Stimulated activated naive CD4-positive, alpha-beta T cell (primary cell): Measurements from ENCODE around the gene SLC16A4.
"Not testable (repeated sequence)": the region's sequence is repeated elsewhere in the genome, so short reads cannot be mapped to it uniquely, and the experiment has no call there.

Experiments used
- DNase-seq, 6 experiments: peaks; one replicate each; lab custom pipeline; 2025; lab: John Stamatoyannopoulos, UW

The SLC16A4 gene

DNA sequence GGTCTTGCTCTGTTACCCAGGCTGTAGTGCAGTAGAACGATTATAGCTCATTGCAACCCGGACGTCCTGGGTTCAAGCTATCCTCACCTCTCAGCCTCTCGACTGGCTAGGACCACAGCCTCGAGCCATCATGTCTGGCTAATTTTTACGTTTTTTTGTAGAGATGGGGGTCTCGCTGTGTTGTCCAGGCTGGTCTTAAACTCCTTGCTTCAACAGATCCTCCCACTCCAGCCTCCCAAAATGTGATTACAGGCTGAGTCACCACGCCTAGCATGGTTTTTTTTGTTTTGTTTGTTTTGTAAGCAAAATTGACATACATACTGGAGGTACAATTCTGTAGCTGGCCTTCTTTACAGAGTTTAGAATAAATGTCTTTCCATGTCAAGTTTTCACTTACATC, 17.7 kb upstream of the SLC16A4 start:
- no peak for DNase-seq

DNA sequence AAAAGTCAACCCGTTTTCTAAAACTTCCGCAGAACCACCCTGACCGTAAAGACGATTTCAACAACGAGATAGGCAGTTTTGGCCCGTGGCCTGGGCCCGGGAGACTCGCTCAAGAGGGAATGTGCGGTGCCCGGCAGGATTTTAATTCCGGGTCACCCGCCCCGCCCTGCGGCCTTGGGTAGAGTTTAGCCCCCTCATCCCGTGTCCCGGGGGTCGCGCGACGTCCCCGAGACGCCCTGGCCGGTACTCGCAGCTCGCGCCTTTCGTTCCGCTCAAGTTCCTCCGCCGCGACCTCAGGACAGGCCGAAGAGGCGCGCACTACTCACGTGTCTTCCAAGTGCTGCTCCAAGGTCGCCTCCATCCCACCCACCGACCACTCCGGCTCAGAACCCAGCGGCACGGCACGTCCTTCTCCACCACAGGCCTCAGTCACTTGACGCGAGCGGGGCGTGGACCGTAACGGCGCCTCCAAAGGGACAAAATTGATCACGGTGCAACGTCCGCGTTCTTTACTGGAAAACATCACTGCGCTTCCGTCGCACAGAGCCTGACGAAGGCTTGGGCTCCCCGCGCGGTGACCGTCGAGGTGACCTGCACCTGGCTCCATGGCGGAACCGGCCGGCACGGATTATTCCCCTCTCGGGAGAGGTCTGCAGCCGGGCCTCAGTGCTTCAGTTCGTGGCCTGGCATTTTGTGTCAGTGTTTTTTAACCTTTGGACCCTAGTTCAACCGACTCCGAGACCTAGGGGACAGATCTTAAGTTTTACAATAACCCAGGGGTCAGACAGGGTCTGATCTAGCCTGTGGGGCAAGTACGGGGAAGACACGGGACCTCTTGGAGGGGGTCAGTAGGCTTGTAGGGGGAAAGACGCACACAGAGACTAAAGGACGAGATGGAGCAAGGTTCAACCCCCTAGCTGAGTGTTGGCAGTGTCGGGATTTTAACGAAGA, 16.7 kb upstream of the SLC16A4 start, which contains the start of gene LAMTOR5:
LAMTOR5 (minus strand) TSS at position 435 of the 951 bp plus-strand sequence; CDS start at position 361, 74 bp downstream.
- peak; percentile 79 to 93 (median 86) for DNase-seq

DNA sequence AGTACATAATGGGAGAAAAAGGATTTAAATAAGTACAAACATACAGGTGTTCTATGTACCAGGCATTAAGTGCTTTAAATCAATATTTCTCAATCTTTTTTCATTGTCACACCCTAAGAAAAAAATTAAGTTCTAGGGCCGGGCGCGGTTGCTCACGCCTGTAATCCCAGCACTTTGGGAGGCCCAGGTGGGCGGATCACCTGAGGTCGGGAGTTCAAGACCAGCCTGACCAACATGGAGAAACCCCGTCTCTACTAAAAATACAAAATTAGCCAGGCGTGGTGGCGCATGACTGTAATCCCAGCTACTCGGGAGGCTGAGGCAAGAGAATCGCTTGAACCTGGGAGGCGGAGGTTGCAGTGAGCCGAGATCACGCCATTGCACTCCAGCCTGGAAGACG, 15.6 kb upstream of the SLC16A4 start:
- DNase-seq, result not testable (repeated sequence)

- no peak for DNase-seq
These were observed 13.6 kb upstream of the SLC16A4 start for GRCh38 chr1:110404401-110404800.

- DNase-seq, result no peak
These were observed 13.0 kb upstream of the SLC16A4 start for GRCh38 chr1:110403805-110404204.

- not testable (repeated sequence) for DNase-seq
These were observed 5.6 kb upstream of the SLC16A4 start for GRCh38 chr1:110396259-110396958.

GRCh38 chr1:110394493-110394820, 3.6 kb upstream of the SLC16A4 start:
- DNase-seq, result no peak

DNA sequence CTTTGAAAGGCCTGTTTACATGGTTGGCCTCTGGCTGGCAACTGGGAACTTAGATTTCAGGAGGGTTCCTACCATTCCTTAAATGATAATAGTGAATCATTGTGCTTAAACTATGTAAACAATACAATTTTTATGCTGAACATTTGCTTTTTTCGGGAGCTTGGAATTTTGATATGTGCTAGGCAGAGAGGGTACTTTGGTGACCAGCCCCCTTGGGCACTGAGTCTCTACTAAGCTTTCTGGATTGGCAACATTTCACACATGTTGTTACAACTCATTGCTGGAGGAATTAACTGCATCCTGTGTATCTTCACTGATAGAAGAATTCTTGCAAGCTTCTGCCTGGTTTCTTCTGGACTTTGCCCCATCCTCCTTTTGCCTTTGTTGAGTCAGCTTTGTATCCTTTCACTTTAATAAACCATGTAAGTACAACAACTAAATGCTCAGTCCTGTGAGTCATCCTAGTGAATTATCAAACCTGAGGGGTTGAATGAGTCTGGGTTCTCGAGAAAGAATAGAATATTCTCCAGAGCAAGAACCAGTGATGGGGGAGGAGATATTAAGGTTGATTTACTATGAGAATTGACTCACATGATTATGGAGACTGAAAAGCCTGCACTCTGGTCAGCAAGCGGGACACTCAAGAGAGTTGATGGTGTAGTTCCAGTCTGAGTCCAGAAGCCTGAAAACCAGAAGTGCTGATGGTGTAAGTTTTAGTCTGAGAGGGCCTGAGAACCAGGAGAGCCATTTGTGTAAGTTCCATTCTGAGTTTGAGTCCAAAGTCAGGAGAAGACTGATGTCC, 3.1 kb upstream of the SLC16A4 start:
- no peak for DNase-seq

DNA sequence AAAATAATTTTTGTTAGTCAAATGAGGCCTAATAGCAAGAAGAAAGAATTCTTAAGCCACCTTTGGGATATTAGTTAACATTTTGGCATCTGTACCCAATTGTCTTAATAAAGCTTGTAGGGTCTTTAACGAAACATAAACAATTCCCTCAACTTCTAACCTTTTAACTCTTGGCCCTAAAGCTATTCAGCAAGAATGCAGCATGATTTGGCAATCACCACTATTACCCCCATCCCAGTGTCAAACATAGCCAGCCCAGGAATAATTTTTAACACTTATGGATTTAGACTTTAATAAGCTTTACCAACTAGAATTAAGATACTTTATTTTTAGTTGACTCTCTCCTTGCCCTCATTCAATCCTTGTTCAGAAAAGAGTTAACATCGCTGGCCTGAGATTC, 2.5 kb upstream of the SLC16A4 start:
- DNase-seq, result no peak

- DNase-seq, result no peak
These were observed 730 bp downstream of the SLC16A4 start for GRCh38 chr1:110390096-110390495.

DNA sequence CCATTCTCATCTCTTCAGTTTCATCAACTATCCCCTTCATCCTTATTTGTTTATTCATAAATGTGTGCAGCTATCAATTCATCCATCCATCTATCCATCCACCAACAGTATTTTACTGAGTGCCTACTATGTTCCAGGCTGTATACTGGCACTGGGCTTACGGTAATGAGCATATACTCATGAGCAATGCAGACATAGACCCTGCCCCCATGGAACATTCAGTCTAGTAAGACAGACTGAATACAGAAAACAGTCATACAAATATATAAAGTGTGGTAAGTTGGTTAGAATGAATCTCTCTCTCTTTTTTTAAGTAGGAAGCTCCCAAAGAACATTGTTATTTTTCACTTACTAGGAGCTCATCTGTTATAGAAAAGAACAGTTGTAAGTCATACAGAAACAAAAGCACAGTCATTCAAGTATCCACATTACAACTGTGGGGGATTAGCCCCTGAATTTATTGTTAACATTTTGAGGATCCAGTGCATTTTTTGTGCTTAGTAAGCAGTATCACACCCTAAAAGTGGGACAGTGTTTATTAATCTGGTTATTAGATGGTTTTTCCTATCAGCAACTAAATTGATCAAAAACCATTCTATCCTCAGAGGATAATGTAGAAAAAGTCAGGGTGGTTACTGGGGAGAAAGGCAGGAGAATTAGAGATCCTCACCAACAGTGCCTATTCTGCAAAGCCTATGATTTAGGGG, 3.6 kb downstream of the SLC16A4 start:
- no peak for DNase-seq

DNA sequence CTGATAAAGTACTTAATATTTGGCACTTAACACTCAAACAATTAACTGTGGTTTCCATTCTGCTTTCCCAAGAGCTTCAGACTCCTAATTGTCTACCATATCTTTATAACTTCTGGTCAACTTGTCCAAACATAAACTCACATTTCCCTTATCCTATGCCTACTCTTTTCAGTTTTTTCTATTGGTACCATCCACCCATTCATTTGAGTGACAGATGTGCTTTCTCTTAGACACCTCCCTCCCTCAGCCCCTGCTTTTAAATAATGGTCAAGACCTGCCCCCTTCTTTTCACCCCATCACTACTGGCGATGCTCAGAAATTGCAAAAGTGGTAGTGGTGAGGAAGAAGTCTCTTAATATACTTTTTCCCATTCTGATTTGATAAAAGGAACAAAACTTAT, 5.5 kb downstream of the SLC16A4 start:
- no peak for DNase-seq

DNA sequence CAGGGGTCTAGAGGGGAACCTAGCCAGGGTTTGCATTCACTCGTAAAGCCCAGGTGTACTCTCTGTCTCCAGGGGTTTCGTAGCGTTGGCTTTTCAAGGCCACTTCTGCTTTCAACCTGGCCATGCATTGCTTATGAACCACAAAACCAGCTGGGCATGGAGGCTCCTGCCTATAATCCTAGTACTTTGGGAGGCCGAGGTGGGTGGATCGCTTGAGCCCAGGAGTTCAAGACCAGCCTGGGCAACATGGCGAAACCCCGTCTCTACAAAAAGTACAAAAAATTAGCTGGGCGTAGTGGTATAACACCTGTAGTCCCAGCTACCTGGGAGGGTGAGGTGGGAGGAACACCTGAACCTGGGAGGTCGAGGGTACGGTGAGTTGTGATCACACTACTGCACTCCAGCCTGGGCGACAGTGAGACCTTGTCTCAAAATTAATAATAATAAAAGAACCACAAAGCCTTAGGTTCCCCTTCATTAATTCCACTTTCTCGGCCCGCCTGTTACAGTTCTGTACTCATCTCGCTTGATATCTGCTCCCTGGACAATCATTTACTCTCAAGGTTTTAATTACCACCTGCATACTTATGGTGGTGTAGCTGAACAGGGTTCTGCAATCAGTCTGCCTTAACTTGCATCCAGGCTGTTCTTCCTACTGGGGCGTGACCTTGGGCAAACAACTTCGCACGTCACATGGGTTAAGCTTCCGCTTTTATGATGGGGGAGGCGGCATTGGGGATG, 6.1 kb downstream of the SLC16A4 start:
- no peak for DNase-seq

DNA sequence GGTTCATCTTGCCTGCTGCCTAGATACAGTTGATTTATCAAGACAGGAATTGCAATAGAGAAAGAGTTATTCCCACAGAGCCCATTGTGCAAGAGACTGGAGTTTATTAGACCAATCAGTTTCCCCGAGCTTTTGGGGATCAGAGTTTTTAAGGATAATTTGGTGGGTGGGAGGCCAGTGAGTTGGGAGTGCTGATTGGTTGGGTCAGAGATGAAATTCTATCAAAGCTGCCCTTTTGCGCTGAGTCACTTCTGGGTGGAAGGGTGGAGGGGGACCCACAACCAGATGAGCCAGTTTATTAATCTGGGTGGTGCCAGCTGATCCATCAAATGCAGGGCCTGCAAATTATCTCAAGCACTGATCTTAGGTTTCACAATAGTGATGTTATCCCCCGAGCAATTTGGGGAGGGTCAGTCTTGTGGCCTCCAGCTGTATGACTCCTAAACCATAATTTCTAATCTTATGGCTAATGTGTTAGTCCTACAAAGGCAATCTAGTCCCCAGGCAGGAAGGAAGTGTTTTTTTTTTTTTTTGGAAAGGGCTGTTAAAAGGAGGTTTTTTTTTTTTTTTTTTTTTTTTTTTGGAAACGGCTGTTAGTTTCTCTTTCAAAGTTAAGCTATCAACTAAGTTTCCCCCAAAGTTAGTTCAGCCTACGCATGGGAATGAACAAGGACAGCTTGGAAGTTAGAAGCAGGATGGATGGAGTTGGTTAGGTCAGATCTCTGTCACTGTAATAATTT, 7.4 kb downstream of the SLC16A4 start:
- peak in 2 of 6 experiments; percentile 15 to 18 for DNase-seq

DNA sequence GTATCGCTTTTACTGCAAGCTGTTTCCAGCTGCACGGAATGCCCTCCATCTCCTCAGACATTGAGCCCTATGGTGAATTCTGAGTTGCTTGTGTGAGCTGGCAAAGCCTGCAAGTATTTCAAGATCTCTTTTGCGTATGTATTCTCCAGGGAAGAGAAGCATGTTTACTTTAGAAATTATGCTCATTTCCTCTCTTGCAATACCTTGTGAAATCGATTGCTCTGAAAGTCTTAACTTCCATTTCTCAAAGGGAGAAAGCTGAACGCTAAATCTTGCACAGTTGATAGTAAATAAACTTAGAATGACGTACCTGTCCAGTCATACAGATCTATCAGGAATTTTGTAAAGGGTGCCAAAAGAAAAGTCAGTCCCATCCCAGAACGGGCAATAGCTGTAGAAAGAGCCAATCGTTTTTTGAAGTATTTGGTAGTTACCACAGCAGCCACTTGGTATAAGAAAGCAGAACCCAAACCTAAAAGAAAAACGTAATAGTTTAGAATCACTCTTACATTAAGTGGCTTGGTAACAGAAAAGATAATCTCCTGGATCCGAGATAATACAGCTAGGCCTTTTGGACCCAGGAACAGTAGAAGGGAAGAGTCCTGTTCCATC, 10.0 kb downstream of the SLC16A4 start:
- DNase-seq, result no peak

DNA sequence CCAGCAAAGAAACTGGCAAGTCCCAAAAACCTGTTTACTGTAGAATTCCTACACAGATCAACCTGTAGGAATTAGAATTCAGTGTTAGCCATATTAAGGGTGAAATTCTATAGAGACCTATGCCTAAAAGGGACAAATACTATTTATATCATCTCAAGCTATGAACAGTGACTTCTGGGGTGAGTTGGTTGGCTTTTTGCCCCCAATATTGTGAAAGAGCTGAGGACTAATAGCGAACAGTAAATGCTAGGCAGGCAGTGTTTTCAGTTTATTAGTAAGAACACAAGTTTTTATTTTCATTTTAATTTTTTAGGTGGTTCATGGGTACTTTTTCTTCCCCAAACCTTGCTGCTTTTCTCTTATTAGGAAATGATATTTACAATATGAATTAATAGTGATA, 15.3 kb downstream of the SLC16A4 start:
- no peak for DNase-seq

- DNase-seq, result no peak
These were observed 20.0 kb downstream of the SLC16A4 start for GRCh38 chr1:110370827-110371226.

- DNase-seq, result no peak
These were observed 26.6 kb downstream of the SLC16A4 start for GRCh38 chr1:110364221-110364620.

GRCh38 chr1:110361856-110362255, 29.0 kb downstream of the SLC16A4 start:
- DNase-seq, result no peak

GRCh38 chr1:110360431-110360830, 30.4 kb downstream of the SLC16A4 start:
- no peak for DNase-seq
